Panc1 (cell line): ENCODE measurements around the gene HCFC1R1.

Experiments
- CTCF ChIP-seq: fragments of 450-650 bp; IDR thresholded peaks from 2 replicates; pipeline ENCODE4 v1.5.1; 2017; ENCODE audit warnings: mild to moderate bottlenecking
- POLR2AphosphoS5 ChIP-seq: IDR thresholded peaks from 2 replicates; pipeline ENCODE4 v1.6.1; 2012; ENCODE audit warnings: mild to moderate bottlenecking, low read depth, low read length, moderate library complexity
- REST ChIP-seq, 2 experiments: IDR thresholded peaks; 2 replicates each; pipeline ENCODE4 v1.6.1; 2011 to 2012; ENCODE audit warnings: low read depth in 2 of 2, control low read depth in 1 of 2, low read length in 1 of 2, mild to moderate bottlenecking in 1 of 2, moderate library complexity in 1 of 2; ENCODE audit not compliant: insufficient read depth in 1 of 2
- SIN3A ChIP-seq: IDR thresholded peaks from 2 replicates; pipeline ENCODE4 v1.6.1; 2012; ENCODE audit warnings: low read depth, mild to moderate bottlenecking, low read length, moderate library complexity, borderline replicate concordance; ENCODE audit not compliant: insufficient read depth
- TCF7L2 ChIP-seq: IDR thresholded peaks from 2 replicates; pipeline ENCODE4 v1.6.1; 2011; ENCODE audit warnings: mild to moderate bottlenecking, low read depth, low read length, inconsistent platforms

- TF ChIP-seq CTCF (no peak), REST (IDR thresholded peaks at IDR 0.05; ENCODE audit: insufficient read depth in 1 of 2, low read depth in 2 of 2, low read length in 1 of 2) (no peak), SIN3A (no peak), TCF7L2 (no peak), POLR2AphosphoS5 (no peak)
Measured at GRCh38 chr16:3054965-3055733, 31.4 kb upstream of the HCFC1R1 start.
